Gastroesophageal sphincter (tissue), 3 donors: Measurements from ENCODE around the gene MAGEF1.

Experiments
- CTCF ChIP-seq, 4 experiments: fragments of 200-600 bp in 2 of 4; fragments of 450-650 bp in 2 of 4; sonication (generic) in 1 of 4; IDR thresholded peaks; one replicate each; pipeline ENCODE4 v1.5.1; 2017 to 2019; ENCODE audit warnings: antibody characterized with exemption in 4 of 4, mild to moderate bottlenecking in 2 of 4, moderate library complexity in 2 of 4
- POLR2A ChIP-seq, 2 donors: fragments of 450-650 bp; IDR thresholded peaks; one replicate each; pipeline ENCODE4 v1.6.1; 2017; ENCODE audit warnings: antibody characterized with exemption in 2 of 2, mild to moderate bottlenecking in 2 of 2, moderate library complexity in 1 of 2
- POLR2AphosphoS5 ChIP-seq: sonication (generic); formaldehyde crosslinking; IDR thresholded peaks from one replicate; pipeline ENCODE4 v1.6.1; 2017; ENCODE audit warnings: antibody characterized with exemption

DNA sequence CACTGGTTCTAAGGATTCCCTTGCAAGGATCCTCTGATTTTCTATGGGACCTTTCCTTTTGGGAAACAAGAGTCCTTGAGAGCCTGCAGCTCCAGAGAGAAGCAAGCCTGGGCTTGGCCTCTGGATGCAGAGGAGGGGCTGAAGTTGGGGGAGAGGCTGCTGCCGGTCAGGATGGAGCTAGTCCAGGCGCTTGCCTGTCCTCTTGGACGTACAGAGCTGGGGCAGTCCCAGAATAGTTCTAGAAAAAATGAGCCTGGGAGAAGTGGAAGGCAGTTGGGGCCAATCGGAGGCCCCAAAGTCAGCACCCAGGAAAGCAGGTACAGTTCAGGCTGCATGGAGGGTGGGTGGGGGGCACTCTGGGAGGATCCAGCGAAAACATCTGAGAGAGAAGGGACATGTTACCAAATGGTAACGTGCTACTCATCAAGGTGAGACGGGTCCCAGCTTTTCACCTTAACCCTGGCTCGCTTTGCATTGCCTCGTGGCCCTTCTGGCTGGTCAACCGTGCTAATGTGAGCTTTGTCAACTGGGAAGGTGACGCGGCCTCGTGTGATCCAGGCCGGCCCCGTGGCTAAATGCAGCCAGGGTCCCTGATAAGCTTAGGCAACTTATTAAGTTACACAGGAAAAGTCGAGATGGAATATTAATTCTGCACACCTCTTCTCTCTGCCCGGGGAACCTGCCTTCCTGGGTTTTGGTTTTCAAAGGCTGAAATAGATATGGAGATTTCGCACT lies 38.7 kb upstream of the MAGEF1 start:
- TF ChIP-seq CTCF (IDR thresholded peaks at IDR 0.05): no peak
- TF ChIP-seq POLR2AphosphoS5: no peak
- no peak for TF ChIP-seq POLR2A (IDR thresholded peaks at IDR 0.05)
